GM21619 (cell line): Measurements from ENCODE around the gene LRTM2.

ENCODE experiments used
- ATAC-seq: cut with Tn5 transposase; IDR thresholded peaks from one replicate; pipeline ENCODE4 v1.9.1; 2021; ENCODE audit not compliant: unreplicated experiment

Gene LRTM2

GRCh38 chr12:1842183-1842904 lies 22.0 kb downstream of the LRTM2 start:
- ATAC-seq = no peak

- no peak for ATAC-seq
These were observed 22.7 kb downstream of the LRTM2 start for GRCh38 chr12:1842905-1843640.

GRCh38 chr12:1843641-1844005 lies 23.3 kb downstream of the LRTM2 start:
- no peak for ATAC-seq

- ATAC-seq = no peak
These were observed 23.9 kb downstream of the LRTM2 start for GRCh38 chr12:1844223-1844622.

- no peak for ATAC-seq
These were observed 24.5 kb downstream of the LRTM2 start for GRCh38 chr12:1844661-1845409.

DNA sequence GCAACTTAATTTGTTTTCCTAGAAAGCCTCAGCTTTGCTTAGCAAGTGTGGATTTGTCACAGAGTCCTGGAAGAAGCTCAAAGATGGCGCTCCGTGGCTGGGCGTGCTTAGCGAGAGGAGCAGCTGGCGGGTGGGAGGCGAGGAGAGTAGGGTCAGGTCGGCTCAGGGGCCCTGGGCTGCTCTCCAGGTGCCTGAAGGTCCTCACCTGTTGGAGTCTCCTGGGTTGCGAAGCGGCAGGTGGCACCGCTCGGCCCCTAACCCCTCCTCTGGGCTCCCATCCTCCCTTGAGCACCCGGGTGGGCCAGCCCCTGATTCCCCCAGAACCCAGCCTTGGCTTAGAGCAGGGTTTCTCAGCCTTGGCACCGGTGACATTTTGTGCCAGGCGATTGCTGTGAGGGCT lies 25.1 kb downstream of the LRTM2 start:
- ATAC-seq = no peak

- ATAC-seq = no peak
These were observed 25.5 kb downstream of the LRTM2 start for GRCh38 chr12:1845886-1846285.

- no peak for ATAC-seq
These were observed 26.3 kb downstream of the LRTM2 start for GRCh38 chr12:1846421-1847405.

DNA sequence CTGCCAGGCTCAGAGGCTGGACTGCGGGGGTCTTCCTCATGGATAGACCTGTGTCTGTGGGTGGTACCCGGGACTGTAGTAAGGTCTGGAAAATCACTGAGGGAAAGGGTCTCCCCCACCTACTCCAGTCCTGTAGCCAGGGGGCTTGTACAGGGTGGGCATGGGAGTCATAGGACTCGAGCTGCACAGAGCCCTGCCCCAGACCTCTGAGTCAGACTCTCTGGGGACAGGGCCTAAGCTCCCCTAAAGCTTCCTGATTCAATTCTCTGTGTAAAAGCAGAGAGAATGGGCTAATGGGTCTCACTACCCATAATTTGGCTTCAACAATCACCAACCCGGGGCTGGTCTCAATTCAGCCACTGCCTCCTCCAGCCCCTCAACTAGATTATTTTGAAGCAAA lies 27.0 kb downstream of the LRTM2 start:
- ATAC-seq = no peak

- ATAC-seq = no peak
These were observed 27.8 kb downstream of the LRTM2 start for GRCh38 chr12:1848146-1848545.

DNA sequence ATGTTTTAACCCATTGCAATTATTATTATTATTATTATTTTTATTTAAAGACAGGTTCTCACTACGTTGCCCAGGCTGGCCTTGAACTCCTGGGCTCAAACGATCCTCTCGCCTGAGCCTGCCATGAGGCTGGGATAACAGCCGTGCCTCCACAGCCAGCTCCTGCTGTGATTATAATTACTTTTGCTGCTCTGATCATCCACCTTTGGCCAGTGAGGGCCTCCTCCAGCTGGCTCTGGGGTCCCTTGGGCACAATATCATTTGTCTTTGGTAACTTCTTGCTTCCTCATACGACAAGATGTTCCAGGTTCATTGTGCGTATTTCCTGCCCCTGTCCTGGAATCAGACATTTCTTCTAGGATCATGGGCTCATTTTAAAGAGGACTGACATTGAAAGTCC lies 28.4 kb downstream of the LRTM2 start:
- no peak for ATAC-seq

GRCh38 chr12:1851151-1851701 lies 30.9 kb downstream of the LRTM2 start:
- ATAC-seq = no peak

- no peak for ATAC-seq
These were observed 31.7 kb downstream of the LRTM2 start for GRCh38 chr12:1852076-1852475.

DNA sequence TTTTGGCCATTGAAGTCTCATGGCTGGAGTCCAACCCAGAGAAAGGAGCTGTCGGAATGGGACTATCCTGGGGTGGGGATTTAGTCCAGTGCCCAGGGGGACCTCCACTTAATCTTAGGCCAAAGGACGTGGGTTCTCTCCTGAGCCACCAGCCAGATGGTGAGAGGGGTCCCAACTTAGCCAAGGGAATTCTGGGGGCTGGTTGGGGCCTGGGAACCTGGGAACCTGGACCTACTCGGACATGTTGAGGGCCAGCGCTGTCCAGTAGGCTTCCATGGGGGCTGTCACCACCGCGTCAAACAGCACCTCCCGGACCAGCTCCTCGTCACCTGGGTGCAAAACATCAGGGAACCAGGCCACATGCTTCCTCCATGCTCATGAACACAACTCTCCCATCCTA lies 33.4 kb downstream of the LRTM2 start:
- no peak for ATAC-seq

DNA sequence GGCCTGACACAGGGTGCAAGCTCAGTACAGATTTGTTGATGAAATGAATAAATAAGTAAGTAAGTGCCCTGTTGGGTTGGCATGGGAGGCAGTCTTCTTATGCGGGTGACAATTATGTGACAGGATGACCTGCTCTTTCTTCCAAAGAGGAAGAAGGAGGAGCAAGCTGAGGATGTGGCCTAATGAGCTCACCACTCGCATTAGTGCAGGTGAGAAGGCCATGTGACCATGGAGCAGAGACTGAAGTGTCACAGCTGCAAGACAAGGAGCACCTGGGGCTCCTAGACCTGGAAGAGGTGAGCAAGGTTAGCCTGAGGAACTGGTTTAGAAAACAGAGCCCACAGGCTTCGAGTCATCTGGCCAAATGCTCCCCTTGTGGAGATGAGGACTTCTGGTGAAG lies 34.9 kb downstream of the LRTM2 start:
- ATAC-seq = no peak

GRCh38 chr12:1857086-1857485 lies 36.7 kb downstream of the LRTM2 start:
- ATAC-seq = no peak

DNA sequence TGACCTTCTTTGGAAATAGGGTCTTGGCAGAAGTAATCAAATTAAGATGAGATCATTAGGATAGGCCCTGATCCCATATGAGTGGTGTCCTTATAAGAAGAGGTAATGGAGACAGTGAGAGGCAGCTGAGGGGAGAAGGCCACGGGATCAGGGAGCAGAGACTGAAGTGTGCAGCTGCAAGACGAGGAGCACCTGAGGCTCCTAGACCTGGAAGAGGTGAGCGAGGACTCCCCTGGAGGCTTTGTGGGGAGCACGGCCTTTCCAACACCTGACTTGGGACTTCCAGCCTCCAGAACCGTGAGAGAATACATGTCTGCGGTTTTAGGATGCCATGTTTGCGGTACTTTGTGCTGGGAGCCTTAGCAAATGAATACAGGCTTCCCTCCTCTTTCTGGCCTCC lies 37.5 kb downstream of the LRTM2 start:
- ATAC-seq = no peak

- no peak for ATAC-seq
These were observed 38.1 kb downstream of the LRTM2 start for GRCh38 chr12:1858456-1858855.

GRCh38 chr12:1859643-1860042 lies 39.3 kb downstream of the LRTM2 start:
- no peak for ATAC-seq

- no peak for ATAC-seq
These were observed 42.6 kb downstream of the LRTM2 start for GRCh38 chr12:1862973-1863372.

GRCh38 chr12:1863823-1864222 lies 43.5 kb downstream of the LRTM2 start:
- ATAC-seq = no peak
